Placental epithelial cell (primary cell): ENCODE results near the gene IPO9. TPM values are rescaled to one million over a fixed set of nuclear protein-coding genes. Genes with fewer than 3 reads are reported as not detected.

Source experiments
- small RNA-seq: library from RNA; depleted of rRNA; stranded (forward); fragments of <200 nt; gene quantifications from one replicate; pipeline ENCODE3, GENCODE V24; 2012
- total RNA-seq: library from RNA; depleted of rRNA; stranded (reverse); fragments of >200 nt; gene quantifications from 2 replicates; pipeline ENCODE4 v1.2.3, GENCODE V29; 2012

The IPO9 gene
- total RNA-seq = 23.9 and 27.5 TPM in 2 replicates

DNA sequence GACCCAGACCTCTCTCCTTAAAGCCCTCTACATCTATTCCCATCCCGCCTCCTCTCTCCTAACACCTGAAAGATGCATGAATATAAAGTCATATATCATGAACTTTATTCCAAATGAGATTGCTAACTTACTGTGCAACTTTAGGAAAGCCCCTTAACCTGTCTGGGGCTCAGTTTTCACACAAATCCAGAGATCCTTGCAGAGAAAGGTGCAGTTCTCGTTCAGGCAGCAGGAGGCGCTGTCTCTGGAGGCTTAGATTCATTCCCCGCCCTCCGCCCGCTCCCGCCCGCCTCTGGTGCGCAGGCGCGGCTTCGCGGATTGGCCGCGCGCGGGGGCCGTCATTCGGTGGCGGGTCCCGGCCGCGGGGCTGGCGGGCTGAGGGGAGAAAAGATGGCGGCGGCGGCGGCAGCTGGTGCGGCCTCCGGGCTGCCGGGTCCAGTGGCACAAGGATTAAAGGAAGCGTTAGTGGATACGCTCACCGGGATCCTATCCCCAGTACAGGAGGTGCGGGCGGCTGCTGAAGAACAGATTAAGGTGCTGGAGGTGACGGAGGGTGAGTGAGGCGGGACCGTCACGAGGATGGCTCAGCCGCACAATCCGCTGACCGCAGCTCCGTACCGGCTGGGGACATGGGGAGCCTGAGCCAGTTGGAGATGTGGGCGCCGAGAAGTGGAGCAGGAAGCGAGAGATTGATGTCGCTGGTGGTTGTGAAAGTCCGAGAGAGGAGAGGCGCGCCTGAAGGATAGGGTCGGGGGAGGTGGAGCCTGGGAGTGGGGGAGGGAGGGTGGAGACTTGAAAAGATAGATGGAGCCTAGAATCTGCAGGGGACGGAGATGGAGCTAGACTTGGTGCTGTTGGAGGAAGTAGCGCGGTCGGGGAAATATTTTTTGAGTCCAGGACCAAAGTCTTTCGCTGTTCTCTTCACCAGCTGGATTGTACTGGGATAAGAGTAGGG, at the start of gene IPO9:
Gene IPO9, plus strand, starts transcription at position 338 of the 955 bp plus-strand sequence. Its CDS starts 53 bp downstream, at position 391.

DNA sequence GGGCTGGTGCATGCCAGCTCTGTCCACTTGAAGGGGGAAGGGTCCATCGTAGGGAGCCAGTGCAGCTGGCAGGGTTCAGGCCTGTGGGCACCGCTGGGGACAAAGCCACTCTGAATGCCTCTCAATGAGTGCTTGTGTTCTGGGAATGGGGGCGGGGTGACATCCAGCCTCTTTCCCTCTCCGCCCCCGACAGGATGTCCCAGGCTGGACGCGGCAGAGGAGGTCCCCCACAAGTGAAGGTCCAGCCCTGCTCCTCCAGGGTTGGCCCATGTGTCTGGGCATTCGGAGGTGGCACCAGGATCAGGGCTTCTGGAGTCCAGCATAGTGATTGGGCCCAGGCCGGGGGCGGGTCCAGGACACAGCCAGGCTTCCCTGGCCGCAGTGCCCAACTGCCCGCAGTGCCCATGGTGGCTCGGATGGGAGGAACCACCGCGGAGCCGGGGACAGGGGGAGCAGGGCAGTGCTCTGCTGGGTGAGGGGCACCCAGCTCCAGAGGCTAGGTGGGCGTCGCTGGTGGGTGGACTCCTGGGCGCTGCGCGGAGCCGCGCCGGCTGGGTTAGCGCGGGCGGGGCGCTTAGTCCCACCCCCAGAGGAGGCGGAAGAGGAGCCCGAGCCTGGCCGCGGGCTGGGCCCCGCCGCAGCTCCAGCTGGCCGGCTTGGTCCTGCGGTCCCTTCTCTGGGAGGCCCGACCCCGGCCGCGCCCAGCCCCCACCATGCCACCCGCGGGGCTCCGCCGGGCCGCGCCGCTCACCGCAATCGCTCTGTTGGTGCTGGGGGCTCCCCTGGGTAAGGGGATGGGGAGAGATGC, 59.5 kb downstream of the IPO9 start, which contains the start of gene SHISA4:
Gene SHISA4, plus strand, starts transcription at position 617 of the 808 bp plus-strand sequence. Its CDS starts 97 bp downstream, at position 714.

Small RNA genes within 50 kb of the gene (small RNA-seq; reads per million reads assigned to genes)
- gene MIR1231 (not detected), gene MIR6739 (0.12 reads per million)

Other genes with a start within 250 kb of the IPO9 start
- gene SHISA4, start 59.7 kb downstream of the IPO9 start, total RNA-seq = 17.9 and 18.1 TPM in 2 replicates
- 0.22 and 0.39 TPM in 2 replicates for gene LMOD1, start 117.4 kb downstream of the IPO9 start, total RNA-seq
- gene TIMM17A, start 126.3 kb downstream of the IPO9 start, total RNA-seq = 24.7 and 44.6 TPM in 2 replicates
- 82.1 and 108 TPM in 2 replicates for gene RNPEP, start 153.5 kb downstream of the IPO9 start, total RNA-seq
- gene ELF3, start 181.4 kb downstream of the IPO9 start, total RNA-seq = 6.3 and 6.7 TPM in 2 replicates